SK-N-MC (cell line): ENCODE results near the gene SYCE3.

Source experiments
- DNase-seq: peaks from one replicate; pipeline ENCODE4 v3.0.0-alpha.2; 2011; ENCODE audit warnings: low read depth, low spot score
- H3K27ac ChIP-seq: fragments of 200-600 bp; sonication (generic); 2 replicates; pipeline ENCODE4 v1.5.1; 2016; ENCODE audit warnings: mixed run types
- H3K36me3 ChIP-seq: fragments of 200-600 bp; sonication (generic); 2 replicates; pipeline ENCODE4 v1.6.1; 2017; ENCODE audit warnings: antibody characterized with exemption, low read length, mixed read lengths; ENCODE audit not compliant: insufficient read depth
- H3K4me3 ChIP-seq: fragments of 200-600 bp; sonication (generic); 2 replicates; pipeline ENCODE4 v1.5.1; 2016
- H3K9ac ChIP-seq: fragments of 200-600 bp; sonication (generic); 2 replicates; pipeline ENCODE4 v1.8.0; 2017; ENCODE audit warnings: mixed run types, mixed read lengths; ENCODE audit not compliant: insufficient read length
- H3K9me3 ChIP-seq: fragments of 200-600 bp; sonication (generic); 2 replicates; pipeline ENCODE4 v1.6.1; 2017; ENCODE audit warnings: low read depth, mild to moderate bottlenecking, antibody characterized with exemption, low read length, moderate library complexity, mixed read lengths
- EZH2 ChIP-seq: fragments of 200-600 bp; sonication (generic); IDR thresholded peaks from one replicate; pipeline ENCODE4 v1.6.1; 2017; ENCODE audit warnings: antibody characterized with exemption
- FOXP2 ChIP-seq: optimal IDR thresholded peaks from 2 replicates; pipeline ENCODE3; 2011; ENCODE audit warnings: mild to moderate bottlenecking, moderate library complexity; ENCODE audit not compliant: insufficient read depth; ENCODE audit errors: extremely low read length, control extremely low read depth
- POLR2AphosphoS5 ChIP-seq: IDR thresholded peaks from 2 replicates; pipeline ENCODE4 v1.6.1; 2012; ENCODE audit warnings: mild to moderate bottlenecking, low read depth, low read length, borderline replicate concordance

The SYCE3 gene

GRCh38 chr22:50502628-50503474 is 59.9 kb downstream of the SYCE3 start:
- Histone ChIP-seq H3K4me3 (no peak overlapping the region), H3K27ac (no peak overlapping the region), H3K9ac (no peak overlapping the region), H3K36me3 (peaks cover 10% of the 10 kb centered on the region; the same call in 1 of the 2 replicates), H3K9me3 (no peaks in the 10 kb centered on the region)
- DNase-seq: no peak
- no peak for TF ChIP-seq EZH2
- no peak for TF ChIP-seq FOXP2
- no peak; the same call in 1 of the 2 replicates for TF ChIP-seq POLR2AphosphoS5

GRCh38 chr22:50502096-50502495 is 60.6 kb downstream of the SYCE3 start:
- H3K4me3 ChIP-seq: no peak overlapping the region
- TF ChIP-seq EZH2 (no peak), FOXP2 (no peak), POLR2AphosphoS5 (no peak)
- no peaks in the 10 kb centered on the region for H3K9me3 ChIP-seq
- no peak overlapping the region for H3K9ac ChIP-seq
- H3K27ac ChIP-seq: no peak overlapping the region
- H3K36me3 ChIP-seq: peaks cover 10% of the 10 kb centered on the region; the same call in 1 of the 2 replicates
- no peak for DNase-seq
